PFSK-1 (cell line): ENCODE measurements around the gene BPHL.

Source experiments
- FOXP2 ChIP-seq: optimal IDR thresholded peaks from 2 replicates; pipeline ENCODE3; 2011; ENCODE audit warnings: borderline replicate concordance, control low read depth, inconsistent platforms; ENCODE audit not compliant: insufficient read depth; ENCODE audit errors: extremely low read length, extremely low read depth
- POLR2AphosphoS5 ChIP-seq: IDR thresholded peaks from 2 replicates; pipeline ENCODE4 v1.6.1; 2012; ENCODE audit warnings: low read depth, mild to moderate bottlenecking, control low read depth, low read length, moderate library complexity
- REST ChIP-seq, 2 experiments: IDR thresholded peaks; 2 replicates each; pipeline versions ENCODE4 v1.6.1 to v1.8.0; 2011 to 2012; ENCODE audit warnings: low read depth in 2 of 2, low read length in 2 of 2, control low read depth in 1 of 2, inconsistent platforms in 1 of 2, mild to moderate bottlenecking in 1 of 2, moderate library complexity in 1 of 2; ENCODE audit not compliant: insufficient read depth in 1 of 2
- SIN3A ChIP-seq: IDR thresholded peaks from 2 replicates; pipeline ENCODE4 v1.6.1; 2012; ENCODE audit warnings: mild to moderate bottlenecking, low read length, moderate library complexity, borderline replicate concordance; ENCODE audit not compliant: insufficient read depth

- TF ChIP-seq POLR2AphosphoS5 (no peak), REST (IDR thresholded peaks at IDR 0.05; ENCODE audit: insufficient read depth in 1 of 2, low read depth in 2 of 2, low read length in 2 of 2) (no peak), FOXP2 (no peak), SIN3A (peak; percentile 28; the same call in 1 of the 2 replicates)
These were observed 58.2 kb downstream of the BPHL start for GRCh38 chr6:3176562-3177355.
